Endothelial cell of umbilical vein (primary cell): Measurements from ENCODE around the gene PLEKHF1. TPM values are rescaled to one million over a fixed set of nuclear protein-coding genes. Genes with fewer than 3 reads are reported as not detected.

Experiments
- BruUV-seq: library from RNA; stranded (reverse); fragments of 400-500 nt; replicated peaks from 2 replicates; lab custom pipeline; 2021; lab: Mats Ljungman, UMichigan
- CTCF ChIA-PET: fragments of 300-600, 350-600 bp; sonication (Branson Sonifier 250); formaldehyde crosslinking; loops from one replicate; lab custom pipeline; 2021; ENCODE audit warnings: antibody characterized with exemption, inconsistent platforms; lab: Charles Lee
- POLR2A ChIA-PET: fragments of 300-600, 350-600 bp; sonication (Branson Sonifier 250); formaldehyde crosslinking; loops from one replicate; lab custom pipeline; 2021; ENCODE audit warnings: antibody characterized with exemption, inconsistent platforms; lab: Charles Lee
- DNase-seq: peaks from one replicate; pipeline ENCODE4 v3.0.0-alpha.2; 2011; ENCODE audit warnings: low read depth, low spot score
- FAIRE-seq: peaks from 2 replicates; lab custom pipeline; 2011; peaks lifted over from hg19 to GRCh38; lab: Jason Lieb, UNC
- H2AFZ ChIP-seq: 2 replicates; pipeline ENCODE4 v1.6.0; 2012; ENCODE audit warnings: low read depth, low read length, control low read depth, inconsistent platforms
- H3K27ac ChIP-seq: 2 replicates; pipeline ENCODE4 v1.5.1; 2011; ENCODE audit warnings: low read depth, mild to moderate bottlenecking, control low read depth, low read length, moderate library complexity; ENCODE audit not compliant: insufficient read depth
- H3K27me3 ChIP-seq, 2 experiments: 2 replicates each; pipeline versions ENCODE4 v1.6.0 to v1.6.1; 2011; ENCODE audit warnings: low read length in 2 of 2, mixed read lengths in 1 of 2; ENCODE audit not compliant: control insufficient read depth in 2 of 2, insufficient read depth in 2 of 2
- H3K36me3 ChIP-seq, 2 experiments: 2 replicates in 1 of 2; 3 replicates in 1 of 2; pipeline ENCODE4 v1.5.1; 2011; ENCODE audit warnings: low read length in 2 of 2, mild to moderate bottlenecking in 1 of 2, moderate library complexity in 1 of 2; ENCODE audit not compliant: control insufficient read depth in 2 of 2, insufficient read depth in 2 of 2; ENCODE audit errors: extremely low read depth in 1 of 2
- H3K4me1 ChIP-seq: 3 replicates; pipeline ENCODE4 v1.5.1; 2011; ENCODE audit warnings: mild to moderate bottlenecking, low read length; ENCODE audit not compliant: control insufficient read depth, insufficient read depth; ENCODE audit errors: extremely low read depth
- H3K4me2 ChIP-seq: 2 replicates; pipeline ENCODE4 v1.6.1; 2011; ENCODE audit warnings: low read length, control low read depth, mixed read lengths; ENCODE audit not compliant: insufficient read depth
- H3K4me3 ChIP-seq, 3 experiments: fragments of 200-600 bp in 1 of 3; sonication (generic), shearing (Covaris generic) in 1 of 3; replicated peaks in 1 of 3; 2 replicates each; pipeline ENCODE4 v1.5.1; 2011 to 2016; ENCODE audit warnings: control low read depth in 3 of 3, low read length in 3 of 3, mild to moderate bottlenecking in 2 of 3, inconsistent platforms in 1 of 3, low read depth in 1 of 3, moderate library complexity in 1 of 3; ENCODE audit not compliant: insufficient read depth in 1 of 3
- H3K79me2 ChIP-seq: 2 replicates; pipeline ENCODE4 v1.6.0; 2012; ENCODE audit warnings: low read length, inconsistent platforms; ENCODE audit not compliant: control insufficient read depth, insufficient read depth
- H3K9ac ChIP-seq: replicated peaks from 2 replicates; pipeline ENCODE3; 2011; ENCODE audit warnings: low read length, control low read depth; ENCODE audit not compliant: insufficient read depth; ENCODE audit errors: extremely low read depth
- H3K9me1 ChIP-seq: replicated peaks from 3 replicates; pipeline ENCODE4 v1.6.0; 2011; ENCODE audit warnings: mild to moderate bottlenecking, low read length; ENCODE audit not compliant: control insufficient read depth, insufficient read depth; ENCODE audit errors: extremely low read depth
- H3K9me3 ChIP-seq: replicated peaks from 2 replicates; pipeline ENCODE4 v1.5.1; 2012; ENCODE audit warnings: low read length, inconsistent platforms; ENCODE audit not compliant: control insufficient read depth, insufficient read depth
- H4K20me1 ChIP-seq: replicated peaks from 2 replicates; pipeline ENCODE3; 2011; ENCODE audit warnings: mild to moderate bottlenecking, low read length; ENCODE audit not compliant: control insufficient read depth, insufficient read depth; ENCODE audit errors: extremely low read depth
- EZH2 ChIP-seq: IDR thresholded peaks from 2 replicates; pipeline ENCODE4 v1.6.1; 2012; ENCODE audit warnings: borderline replicate concordance, low read depth, mild to moderate bottlenecking, moderate library complexity, low read length, inconsistent platforms; ENCODE audit not compliant: severe bottlenecking
- GATA2 ChIP-seq: IDR thresholded peaks from 2 replicates; pipeline ENCODE4 v1.7.0; 2011; ENCODE audit warnings: low read depth, mild to moderate bottlenecking, moderate library complexity, mixed read lengths, low read length; ENCODE audit not compliant: insufficient read length, insufficient read depth
- JUN ChIP-seq: IDR thresholded peaks from 2 replicates; pipeline ENCODE4 v1.6.1; 2011; ENCODE audit warnings: borderline replicate concordance, low read depth; ENCODE audit not compliant: insufficient read length, insufficient read depth
- MYC ChIP-seq: IDR thresholded peaks from one replicate; pipeline ENCODE4 v1.6.1; 2011; ENCODE audit warnings: mild to moderate bottlenecking, low read depth, low read length
- POLR2A ChIP-seq: IDR thresholded peaks from 2 replicates; pipeline ENCODE4 v1.6.1; 2012; ENCODE audit warnings: low read depth, mild to moderate bottlenecking, control low read depth, low read length
- POLR2AphosphoS5 ChIP-seq: IDR thresholded peaks from 2 replicates; pipeline ENCODE4 v1.6.1; 2012; ENCODE audit warnings: low read depth, mild to moderate bottlenecking, control low read depth, low read length, moderate library complexity; ENCODE audit not compliant: insufficient read depth
- dilution Hi-C: fragments of 300-500 bp; cut with MboI; formaldehyde crosslinking; loops from one replicate; pipeline ENCODE4 v1.15.0; 2019; ENCODE audit warnings: low sequenced_read_pairs; ENCODE audit not compliant: extremely low pct_ligation_motif_present
- intact Hi-C: fragments of 100-400 bp; cut with micrococcal nuclease; formaldehyde crosslinking; loops from one replicate; pipeline ENCODE4 v1.10.0; 2022
- polyA plus RNA-seq, 4 experiments: library from polyadenylated mRNA; depleted of rRNA in 3 of 4; stranded (reverse) in 3 of 4; unstranded in 1 of 4; fragments of >200 nt; gene quantifications; 2 replicates each; pipeline versions ENCODE4 v1.2.1 to v1.2.3, GENCODE V29; 2011 to 2012; ENCODE audit warnings: missing spikeins in 1 of 4
- total RNA-seq: library from RNA; stranded (reverse); gene quantifications from 2 replicates; pipeline ENCODE4 v1.2.3, GENCODE V29; 2021
- TF ChIP-seq, protein P1 (sequence below), 2 donors: IDR thresholded peaks; 1 replicate in 1 of 2; 2 replicates in 1 of 2; pipeline ENCODE4 v1.5.1; 2011; ENCODE audit warnings: low read length in 2 of 2, mild to moderate bottlenecking in 2 of 2, moderate library complexity in 2 of 2, control low read depth in 1 of 2, inconsistent platforms in 1 of 2, low read depth in 1 of 2; ENCODE audit not compliant: insufficient read depth in 1 of 2; ENCODE audit errors: extremely low read depth in 1 of 2
- TF ChIP-seq, protein P2 (sequence below): IDR thresholded peaks from 2 replicates; pipeline ENCODE4 v1.6.1; 2011; ENCODE audit not compliant: insufficient read depth, insufficient read length

The PLEKHF1 gene
- total and polyA plus RNA-seq, 2 donors (not counting 3 experiments of a cell fraction or from before 2014, with no cell fraction given) = 5.5 TPM

DNA sequence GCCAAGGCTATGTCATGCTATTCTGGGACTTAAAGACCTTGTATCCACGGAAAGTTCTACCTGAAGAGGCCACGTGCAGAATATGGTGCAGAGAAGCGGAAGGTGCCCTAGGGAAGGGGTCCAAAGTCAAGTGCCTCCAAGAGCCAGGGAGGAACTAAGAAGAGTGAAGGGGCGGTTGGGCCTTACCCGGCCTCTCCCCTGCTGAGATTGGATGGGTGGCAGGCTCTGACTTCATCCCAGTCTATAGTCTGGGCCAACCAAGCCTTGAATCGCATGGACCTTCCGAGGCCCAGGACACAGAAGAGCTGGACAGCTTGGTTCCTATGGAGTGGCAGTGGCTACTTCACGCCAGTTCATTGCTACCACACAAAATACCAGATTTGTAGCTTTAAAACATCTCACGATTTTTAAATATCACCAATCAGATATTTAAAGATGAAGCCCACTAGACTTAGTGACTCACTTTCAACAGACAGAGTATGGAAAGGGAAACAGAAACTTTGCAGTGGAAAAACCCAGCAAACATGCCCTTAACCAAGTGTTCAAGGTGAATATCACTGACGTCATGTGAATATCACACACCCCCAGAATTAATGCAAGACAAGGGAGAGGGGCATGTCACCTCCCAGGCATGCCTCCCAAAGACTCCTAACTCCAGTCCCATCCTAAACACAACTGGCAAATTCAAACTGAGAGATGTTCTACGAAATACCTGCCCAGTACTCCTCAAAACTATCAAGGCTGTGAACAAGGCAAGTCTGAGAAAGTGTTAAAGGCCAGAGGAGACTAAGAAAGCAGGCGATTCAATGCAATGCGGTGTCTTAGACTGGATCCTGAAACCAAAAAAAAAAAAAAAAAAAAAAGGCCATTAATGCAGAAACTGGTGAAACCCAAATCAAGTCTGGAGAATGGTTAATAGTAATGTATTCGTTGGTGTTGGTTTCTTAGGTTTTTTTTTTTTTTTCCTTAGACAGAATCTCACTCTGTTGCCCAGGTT, 39.6 kb downstream of the PLEKHF1 start:
- Histone ChIP-seq H3K9ac (no peak overlapping the region), H2AFZ (no peak overlapping the region), H3K4me1 (no peaks in the 10 kb centered on the region), H3K27ac (no peak overlapping the region), H3K79me2 (peaks cover 5% of the 10 kb centered on the region), H3K4me2 (no peak overlapping the region), H3K27me3 (no peaks in the 10 kb centered on the region), H3K4me3 (no peak overlapping the region), H3K9me3 (no peaks in the 10 kb centered on the region), H4K20me1 (no peaks in the 10 kb centered on the region), H3K9me1 (no peaks in the 10 kb centered on the region), H3K36me3 (peaks cover 0 to 16% of the 10 kb centered on the region in 2 experiments)
- DNase-seq (no peak), FAIRE-seq (no peak)
- BruUV-seq = no TSS peak
- CTCF ChIA-PET = interaction anchor here (1.8 to 2.2 kb wide), 3 partner anchors 12 to 94 kb away, joined by 6 to 11 read pairs (median 8); no protein-coding TSS in a partner anchor
- dilution Hi-C loops (no loop called here), intact Hi-C loops (no loop called here)
- POLR2A ChIA-PET = no interaction called here
- TF ChIP-seq POLR2AphosphoS5 (no peak), GATA2 (no peak), MYC (no peak), EZH2 (no peak), POLR2A (no peak), JUN (no peak)
- TF ChIP-seq, protein P1, sequence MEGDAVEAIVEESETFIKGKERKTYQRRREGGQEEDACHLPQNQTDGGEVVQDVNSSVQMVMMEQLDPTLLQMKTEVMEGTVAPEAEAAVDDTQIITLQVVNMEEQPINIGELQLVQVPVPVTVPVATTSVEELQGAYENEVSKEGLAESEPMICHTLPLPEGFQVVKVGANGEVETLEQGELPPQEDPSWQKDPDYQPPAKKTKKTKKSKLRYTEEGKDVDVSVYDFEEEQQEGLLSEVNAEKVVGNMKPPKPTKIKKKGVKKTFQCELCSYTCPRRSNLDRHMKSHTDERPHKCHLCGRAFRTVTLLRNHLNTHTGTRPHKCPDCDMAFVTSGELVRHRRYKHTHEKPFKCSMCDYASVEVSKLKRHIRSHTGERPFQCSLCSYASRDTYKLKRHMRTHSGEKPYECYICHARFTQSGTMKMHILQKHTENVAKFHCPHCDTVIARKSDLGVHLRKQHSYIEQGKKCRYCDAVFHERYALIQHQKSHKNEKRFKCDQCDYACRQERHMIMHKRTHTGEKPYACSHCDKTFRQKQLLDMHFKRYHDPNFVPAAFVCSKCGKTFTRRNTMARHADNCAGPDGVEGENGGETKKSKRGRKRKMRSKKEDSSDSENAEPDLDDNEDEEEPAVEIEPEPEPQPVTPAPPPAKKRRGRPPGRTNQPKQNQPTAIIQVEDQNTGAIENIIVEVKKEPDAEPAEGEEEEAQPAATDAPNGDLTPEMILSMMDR (IDR thresholded peaks at IDR 0.05; ENCODE audit: extremely low read depth in 1 of 2, insufficient read depth in 1 of 2, low read depth in 1 of 2, low read length in 2 of 2) = no peak
- TF ChIP-seq, protein P2, sequence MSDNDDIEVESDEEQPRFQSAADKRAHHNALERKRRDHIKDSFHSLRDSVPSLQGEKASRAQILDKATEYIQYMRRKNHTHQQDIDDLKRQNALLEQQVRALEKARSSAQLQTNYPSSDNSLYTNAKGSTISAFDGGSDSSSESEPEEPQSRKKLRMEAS = no peak
